Cardiac muscle cell (in vitro differentiated cells and primary cell): ENCODE data around the gene RNASE8. TPM values are rescaled to one million over a fixed set of nuclear protein-coding genes. Genes with fewer than 3 reads are reported as not detected.
A peak's percentile ranks its signal among the peaks of the same experiment; 100 is the strongest.

Source experiments
- DNase-seq, 2 donors: peaks; one replicate each; pipeline versions ENCODE4 v3.0.0 to v3.0.0-alpha.2; 2010 to 2017; ENCODE audit warnings: low read depth in 1 of 2, low spot score in 1 of 2
- H3K27ac ChIP-seq: fragments of 200-600 bp; sonication (generic); 2 replicates; pipeline ENCODE4 v1.5.1; 2016
- H3K27me3 ChIP-seq: fragments of 200-600 bp; sonication (generic); 2 replicates; pipeline ENCODE4 v1.6.0; 2016; ENCODE audit warnings: control low read depth
- H3K36me3 ChIP-seq: fragments of 200-600 bp; sonication (generic); 2 replicates; pipeline ENCODE4 v1.5.1; 2016; ENCODE audit warnings: control low read depth
- H3K4me1 ChIP-seq: fragments of 200-600 bp; sonication (generic); 2 replicates; pipeline ENCODE4 v1.8.1; 2017; ENCODE audit warnings: low read depth, mild to moderate bottlenecking, mixed run types
- H3K4me3 ChIP-seq: fragments of 200-600 bp; sonication (generic); 2 replicates; pipeline ENCODE4 v1.5.1; 2016; ENCODE audit warnings: mild to moderate bottlenecking
- H3K9me3 ChIP-seq: fragments of 200-600 bp; sonication (generic); 2 replicates; pipeline ENCODE4 v1.5.1; 2017; ENCODE audit warnings: low read depth, mild to moderate bottlenecking, control low read depth
- polyA plus RNA-seq: library from polyadenylated mRNA; unstranded; fragments of >200 nt; fragmentation: Nextera tagmentation; extraction: Ambion mirVana; gene quantifications from 2 replicates; pipeline ENCODE4 v1.2.1, GENCODE V29; 2016
- total RNA-seq: library from RNA; depleted of rRNA; stranded (reverse); fragments of >200 nt; gene quantifications from 2 replicates; pipeline ENCODE4 v1.2.3, GENCODE V29; 2016
- TF ChIP-seq, protein P1 (sequence below): IDR thresholded peaks from 2 replicates; pipeline ENCODE4 v1.5.1; 2012; ENCODE audit warnings: low read depth, mild to moderate bottlenecking, low read length

Gene RNASE8
- total and polyA plus RNA-seq, 2 experiments from 2014 or later: not detected

DNA sequence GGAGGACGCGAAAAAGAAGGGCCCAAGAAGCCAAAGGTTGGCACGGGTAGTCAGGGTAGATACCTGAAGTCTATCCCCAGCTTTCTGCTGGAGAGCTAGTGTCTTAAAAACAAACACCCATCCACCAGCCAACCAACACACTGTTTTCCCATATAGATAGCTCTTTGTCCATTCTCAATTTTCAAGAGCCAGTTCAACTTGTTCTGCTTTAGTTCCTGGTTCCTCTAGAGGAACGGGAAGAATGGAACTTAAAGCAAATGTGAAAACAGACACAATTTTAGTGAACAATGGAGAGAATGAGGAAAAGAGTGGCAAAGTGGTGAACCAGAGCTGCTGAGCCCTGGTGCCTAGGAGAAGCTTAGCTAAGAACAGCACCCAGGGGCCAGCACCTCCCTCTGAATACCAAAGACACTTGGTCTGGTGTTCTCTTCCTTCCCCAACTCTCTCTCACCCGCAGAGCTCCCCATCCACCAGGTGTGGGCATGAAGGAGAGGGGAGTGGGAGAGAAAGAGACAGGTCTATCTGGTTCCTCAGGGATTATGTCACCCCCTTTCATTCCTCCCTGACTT is 36.6 kb upstream of the RNASE8 start:
- peaks cover 18% of the 10 kb centered on the region for H3K4me1 ChIP-seq
- H3K27me3 ChIP-seq: no peaks in the 10 kb centered on the region
- H3K27ac ChIP-seq: no peak overlapping the region
- H3K9me3 ChIP-seq: no peaks in the 10 kb centered on the region
- DNase-seq: no peak
- peaks cover 26% of the 10 kb centered on the region for H3K36me3 ChIP-seq
- no peak overlapping the region for H3K4me3 ChIP-seq
- TF ChIP-seq, protein P1, sequence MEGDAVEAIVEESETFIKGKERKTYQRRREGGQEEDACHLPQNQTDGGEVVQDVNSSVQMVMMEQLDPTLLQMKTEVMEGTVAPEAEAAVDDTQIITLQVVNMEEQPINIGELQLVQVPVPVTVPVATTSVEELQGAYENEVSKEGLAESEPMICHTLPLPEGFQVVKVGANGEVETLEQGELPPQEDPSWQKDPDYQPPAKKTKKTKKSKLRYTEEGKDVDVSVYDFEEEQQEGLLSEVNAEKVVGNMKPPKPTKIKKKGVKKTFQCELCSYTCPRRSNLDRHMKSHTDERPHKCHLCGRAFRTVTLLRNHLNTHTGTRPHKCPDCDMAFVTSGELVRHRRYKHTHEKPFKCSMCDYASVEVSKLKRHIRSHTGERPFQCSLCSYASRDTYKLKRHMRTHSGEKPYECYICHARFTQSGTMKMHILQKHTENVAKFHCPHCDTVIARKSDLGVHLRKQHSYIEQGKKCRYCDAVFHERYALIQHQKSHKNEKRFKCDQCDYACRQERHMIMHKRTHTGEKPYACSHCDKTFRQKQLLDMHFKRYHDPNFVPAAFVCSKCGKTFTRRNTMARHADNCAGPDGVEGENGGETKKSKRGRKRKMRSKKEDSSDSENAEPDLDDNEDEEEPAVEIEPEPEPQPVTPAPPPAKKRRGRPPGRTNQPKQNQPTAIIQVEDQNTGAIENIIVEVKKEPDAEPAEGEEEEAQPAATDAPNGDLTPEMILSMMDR: no peak

DNA sequence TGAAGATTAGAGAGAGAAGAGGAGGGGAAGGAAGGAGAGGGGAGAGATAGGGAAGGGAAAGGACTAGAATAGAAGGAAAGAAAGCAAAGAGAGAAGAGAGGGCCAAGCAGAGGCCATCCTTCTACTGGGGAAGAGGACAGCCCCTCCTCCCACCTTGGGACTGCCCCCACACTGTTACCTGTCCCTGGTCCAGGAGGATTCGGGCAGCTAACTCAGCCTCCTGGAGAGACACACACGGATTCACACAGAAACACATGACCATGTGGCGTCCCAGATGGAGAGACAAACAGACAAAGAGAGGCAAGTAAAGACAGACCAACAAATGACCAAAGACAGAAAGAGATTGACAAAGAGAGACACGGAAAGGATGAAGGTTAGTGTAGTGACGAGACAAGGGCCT is 34.9 kb upstream of the RNASE8 start:
- Histone ChIP-seq H3K9me3 (no peaks in the 10 kb centered on the region), H3K27me3 (no peaks in the 10 kb centered on the region), H3K4me3 (no peak overlapping the region), H3K36me3 (peaks cover 23% of the 10 kb centered on the region), H3K4me1 (peaks cover 35% of the 10 kb centered on the region), H3K27ac (no peak overlapping the region)
- TF ChIP-seq, protein P1: no peak
- DNase-seq: no peak

DNA sequence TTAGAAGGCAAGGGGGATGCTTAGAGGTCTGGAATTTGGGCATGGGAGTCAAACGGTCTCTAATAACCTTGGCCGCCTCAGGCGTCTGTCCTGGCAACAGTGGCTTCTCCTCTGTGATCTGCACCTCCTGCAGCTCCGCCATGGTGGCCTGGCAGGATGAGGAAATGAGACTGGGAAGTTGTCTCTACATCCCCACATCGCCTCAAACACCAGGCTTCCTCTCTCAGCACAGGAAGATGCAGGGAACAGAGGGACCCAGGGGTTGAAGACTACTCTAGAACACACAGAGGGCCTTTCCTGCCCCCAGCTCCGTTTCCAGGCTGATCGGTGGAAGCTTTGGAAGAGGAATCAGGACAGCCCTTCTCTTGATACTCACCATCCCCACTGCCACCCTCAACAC is 34.4 kb upstream of the RNASE8 start:
- TF ChIP-seq, protein P1: no peak

DNA sequence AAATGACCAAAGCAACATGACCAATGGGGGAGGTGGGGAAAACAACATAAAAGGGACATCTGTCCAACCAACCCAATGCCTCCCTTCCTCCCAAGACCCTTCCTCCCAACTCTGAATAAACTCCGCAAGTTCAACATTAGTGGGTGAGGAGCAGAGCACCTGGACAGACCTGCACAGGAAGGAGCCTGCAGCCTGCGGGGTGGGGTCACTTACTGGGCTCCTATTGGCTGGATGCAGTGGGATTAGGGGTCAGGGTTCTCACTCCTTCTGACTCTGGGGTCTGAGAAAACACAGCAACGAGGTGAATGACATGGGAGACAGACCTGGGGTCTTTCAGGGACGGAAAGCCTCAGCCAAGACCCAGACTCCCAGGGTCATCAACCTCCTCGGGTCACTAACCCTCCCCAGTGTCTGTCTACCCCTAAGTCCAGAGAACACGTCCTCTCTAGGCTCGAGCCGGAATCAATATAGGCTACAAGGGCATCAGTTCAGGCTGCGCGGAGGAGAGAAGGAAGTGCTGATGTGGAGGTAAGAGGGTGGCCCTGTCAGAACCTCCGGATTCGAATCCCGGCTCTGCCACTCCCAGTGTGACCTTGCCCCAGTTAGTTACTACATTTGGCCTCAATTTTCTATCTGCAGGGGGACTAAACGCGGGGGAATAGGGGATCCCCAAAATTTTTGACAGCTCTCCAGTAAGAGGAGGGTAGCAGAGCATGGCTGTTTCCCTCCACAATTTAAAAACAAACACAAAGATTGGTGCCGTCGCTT is 33.6 kb upstream of the RNASE8 start:
- DNase-seq: no peak
- Histone ChIP-seq H3K27ac (peak overlapping the region; percentile 92), H3K4me3 (peak overlapping the region; percentile 65), H3K36me3 (peaks cover 18% of the 10 kb centered on the region), H3K4me1 (peaks cover 35% of the 10 kb centered on the region), H3K27me3 (no peaks in the 10 kb centered on the region), H3K9me3 (no peaks in the 10 kb centered on the region)
- TF ChIP-seq, protein P1: no peak

More for the DNA sequence above, 34.4 kb upstream of the RNASE8 start:
- H3K36me3 ChIP-seq: peaks cover 23% of the 10 kb centered on the region
- H3K27me3 ChIP-seq: no peaks in the 10 kb centered on the region
- peak overlapping the region; percentile 65 for H3K4me3 ChIP-seq
- peaks cover 35% of the 10 kb centered on the region for H3K4me1 ChIP-seq
- DNase-seq: no peak
- H3K9me3 ChIP-seq: no peaks in the 10 kb centered on the region
- no peak overlapping the region for H3K27ac ChIP-seq

DNA sequence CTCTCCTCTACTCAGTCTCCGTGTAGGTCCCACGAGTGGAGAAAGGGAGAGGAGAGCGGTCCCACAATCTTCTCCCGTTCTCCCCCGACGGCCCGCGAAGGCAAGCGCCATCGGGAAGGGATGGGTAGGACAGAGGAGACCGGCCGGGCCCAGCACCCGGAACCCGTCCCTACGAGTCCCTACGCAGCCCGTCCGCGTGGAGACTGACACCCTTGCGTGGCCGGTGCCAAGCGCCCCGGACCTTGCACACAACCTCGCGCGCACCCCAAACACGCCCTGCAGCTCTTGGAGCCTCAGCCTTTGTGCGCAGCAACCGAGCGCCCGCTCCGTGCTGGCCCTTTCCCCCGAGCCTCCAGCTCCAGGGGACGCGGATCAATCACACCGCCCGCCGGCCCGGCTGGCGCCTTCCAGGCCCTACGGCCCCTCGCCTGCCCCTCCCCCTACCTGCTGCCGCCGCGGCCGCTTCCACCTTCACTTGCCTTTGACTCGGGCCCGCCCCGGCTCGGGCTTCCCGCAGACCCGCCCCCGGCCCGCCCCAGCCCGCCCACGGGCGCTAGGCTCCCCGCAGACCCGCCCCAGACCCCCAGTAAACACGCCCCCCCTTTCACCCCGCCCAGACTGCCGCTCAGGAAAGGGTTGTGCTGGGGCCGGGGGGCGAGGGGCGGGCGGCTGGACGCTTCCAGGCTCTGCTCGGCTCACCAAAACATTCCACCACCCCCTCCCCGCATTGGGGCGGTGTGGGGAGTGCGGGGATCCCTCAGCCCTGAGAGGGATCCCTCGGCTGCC is 32.8 kb upstream of the RNASE8 start, which contains the start of gene NDRG2:
Gene NDRG2, minus strand, starts transcription at position 477 of the 786 bp plus-strand sequence. CDS start 1,746 bp downstream, outside the sequence.
- DNase-seq: peak; percentile 75 to 96
- Histone ChIP-seq H3K27ac (peak within 1 kb of the TSS; percentile 92), H3K27me3 (no peaks in the 10 kb centered on the region), H3K4me1 (peaks cover 35% of the 10 kb centered on the region), H3K36me3 (peaks cover 10% of the 10 kb centered on the region), H3K4me3 (peak within 1 kb of the TSS; percentile 65), H3K9me3 (no peaks in the 10 kb centered on the region)
- TF ChIP-seq, protein P1: no peak
